Ammon's horn (tissue), 1 donor: ENCODE data around the gene KCNQ1.

ENCODE experiments used
- DNase-seq: peaks from one replicate; pipeline ENCODE4 v3.0.0-alpha.2; 2016; ENCODE audit warnings: low spot score

Gene KCNQ1

DNA sequence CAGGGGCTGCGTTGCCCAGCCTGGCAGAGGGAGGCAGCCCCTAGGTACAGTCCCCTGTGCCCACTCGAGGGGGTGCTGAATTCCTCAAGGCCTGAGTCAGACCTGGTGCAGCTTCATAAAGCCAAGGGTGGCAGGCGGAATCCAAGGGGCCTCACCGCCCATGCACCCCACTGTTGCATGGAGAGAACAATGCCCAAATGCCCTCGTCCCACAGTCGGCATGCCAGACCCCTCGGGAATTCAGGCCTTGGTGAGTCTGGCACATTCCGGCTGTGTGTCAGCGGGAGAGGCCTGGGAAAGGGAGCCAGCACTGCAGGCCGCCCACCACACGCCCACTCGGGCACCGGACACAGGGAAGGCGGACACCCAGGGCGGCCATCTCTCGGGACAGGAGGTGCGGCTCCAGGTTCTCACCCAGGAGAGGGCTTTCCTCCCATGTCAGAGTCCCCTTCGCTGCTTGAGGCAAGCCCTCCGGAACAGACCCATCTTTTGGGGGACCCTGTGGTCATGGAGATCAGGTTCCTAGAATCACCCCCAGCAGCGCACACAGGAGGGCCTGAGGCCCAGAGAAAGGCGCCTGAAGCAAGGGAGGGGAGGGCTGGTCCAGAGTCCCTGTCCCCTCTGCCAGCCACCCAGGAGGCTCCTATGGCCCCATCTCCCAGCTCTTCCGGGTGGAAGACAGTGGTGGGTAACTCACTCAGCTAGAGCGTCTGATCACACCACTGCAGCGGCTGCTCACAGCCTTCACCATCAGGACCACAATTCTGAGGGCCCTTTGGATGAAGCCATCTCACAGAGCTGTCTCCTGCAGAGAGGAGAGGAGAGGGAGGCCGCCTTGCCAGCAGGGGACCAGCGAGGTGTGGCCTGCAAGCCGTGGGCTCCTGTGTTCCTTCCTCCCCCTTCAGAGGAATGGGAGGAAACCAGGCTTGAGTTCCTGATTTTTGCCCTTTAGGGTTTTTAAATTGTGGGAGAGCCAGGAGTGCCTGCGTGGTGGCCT is 286.6 kb downstream of the KCNQ1 start:
- no peak for DNase-seq

DNA sequence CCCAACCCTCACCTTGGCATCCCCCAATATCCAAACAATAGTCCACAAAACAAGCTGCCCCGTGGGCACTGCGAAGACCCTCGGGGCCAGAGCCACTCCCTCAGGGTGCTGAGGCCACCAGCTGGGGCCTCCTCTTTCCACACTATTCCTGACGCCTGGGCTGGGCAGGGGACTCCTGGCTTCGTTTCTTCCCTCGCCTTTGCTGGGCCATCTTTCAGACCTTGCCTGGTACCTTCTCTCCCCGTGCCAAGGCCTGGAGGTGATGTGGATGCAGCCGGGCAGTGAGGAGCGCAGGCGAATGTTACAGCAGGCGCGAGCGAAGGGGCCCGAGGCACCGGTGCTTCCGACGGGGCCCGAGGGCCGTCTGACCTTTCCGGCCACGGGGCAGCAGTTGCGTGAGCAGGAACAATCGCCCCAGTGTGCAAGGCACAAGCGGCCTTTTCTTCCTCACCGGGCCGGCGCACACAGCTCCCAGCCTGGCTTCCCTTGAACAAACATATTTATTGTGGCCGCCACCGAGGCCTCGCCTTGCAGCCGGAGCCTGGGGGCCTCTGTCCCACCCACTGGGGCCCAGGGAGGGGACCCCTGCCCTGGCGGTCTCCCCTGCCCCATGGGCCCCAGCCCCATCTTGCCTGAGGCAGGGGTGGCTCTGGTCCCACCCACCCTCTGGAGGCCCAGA is 287.6 kb downstream of the KCNQ1 start:
- peak; percentile 90 for DNase-seq

DNA sequence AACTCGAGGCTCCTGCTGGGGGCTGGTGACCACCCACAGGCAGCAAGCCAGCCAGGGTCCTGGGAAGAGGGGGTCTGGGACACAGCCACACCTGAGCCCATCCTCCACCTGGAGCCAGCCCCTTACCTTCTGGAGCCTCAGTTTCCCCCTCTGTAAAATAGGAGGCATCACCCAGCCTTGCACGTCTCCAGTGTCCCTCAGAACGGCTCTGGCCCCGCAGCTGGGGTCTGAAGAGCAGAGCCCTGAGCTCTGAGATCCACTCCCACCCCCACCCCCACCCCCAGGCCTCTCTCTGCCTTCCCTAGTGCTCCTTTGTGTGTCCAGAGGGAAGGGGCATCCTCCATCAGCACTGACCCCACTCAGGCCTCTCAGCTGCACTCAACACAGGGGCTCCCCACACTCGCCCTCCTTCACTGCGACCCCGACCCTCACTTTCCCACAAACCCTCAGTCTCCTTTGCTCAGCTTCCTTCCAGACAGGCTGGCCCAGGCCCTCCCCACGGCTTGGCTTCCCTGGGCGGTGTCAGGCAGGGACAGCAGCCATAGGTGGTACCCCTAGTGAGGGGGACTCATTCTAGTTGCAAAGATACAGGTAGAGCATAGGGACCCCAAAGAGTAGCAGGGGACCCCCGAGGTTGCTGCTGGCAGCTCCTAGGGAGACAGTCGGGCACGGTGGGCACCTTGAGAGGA is 288.3 kb downstream of the KCNQ1 start:
- DNase-seq, result no peak

DNA sequence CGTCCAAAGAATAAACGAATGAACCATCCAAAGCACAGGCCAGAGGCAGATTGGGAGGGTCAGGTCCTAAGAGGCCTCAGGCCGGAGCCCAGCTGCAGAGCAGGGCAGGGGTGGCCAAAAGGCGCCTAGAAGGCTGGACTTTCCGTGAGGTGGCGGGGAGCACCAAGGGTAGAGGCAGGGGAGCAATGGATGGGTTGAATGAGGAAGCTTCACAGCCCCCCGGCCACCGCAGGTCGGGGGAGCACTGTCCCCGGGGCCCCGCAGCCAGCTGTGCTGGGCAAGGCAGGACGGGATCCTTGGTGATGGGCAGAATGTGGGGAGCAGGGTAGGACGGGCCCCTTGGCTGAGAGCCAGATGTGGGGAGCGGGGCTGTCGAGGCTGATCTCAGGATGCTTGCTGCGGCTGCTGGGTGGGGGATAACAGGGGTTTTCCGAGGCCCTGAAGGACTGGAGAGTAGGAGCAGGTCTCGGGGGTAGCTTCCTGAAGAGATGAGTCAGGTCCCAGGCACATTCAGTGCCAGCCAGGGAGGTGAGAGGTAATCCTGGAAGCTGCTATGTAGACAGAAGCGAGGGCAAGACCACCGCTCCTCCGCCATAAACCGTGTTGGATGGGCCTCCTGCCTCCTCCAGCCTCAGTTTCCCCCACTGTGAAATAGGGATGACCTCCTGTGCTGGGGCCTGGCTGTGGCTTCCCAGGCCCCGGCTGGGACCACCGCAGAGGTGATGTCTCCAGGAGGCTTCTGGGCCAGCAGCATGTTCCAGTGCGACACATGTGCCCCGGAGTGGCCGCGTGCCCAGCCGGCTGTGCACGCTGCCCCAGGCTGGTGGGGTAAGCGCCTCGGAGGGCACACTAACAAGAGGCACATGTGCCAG is 289.6 kb downstream of the KCNQ1 start:
- DNase-seq, result no peak

DNA sequence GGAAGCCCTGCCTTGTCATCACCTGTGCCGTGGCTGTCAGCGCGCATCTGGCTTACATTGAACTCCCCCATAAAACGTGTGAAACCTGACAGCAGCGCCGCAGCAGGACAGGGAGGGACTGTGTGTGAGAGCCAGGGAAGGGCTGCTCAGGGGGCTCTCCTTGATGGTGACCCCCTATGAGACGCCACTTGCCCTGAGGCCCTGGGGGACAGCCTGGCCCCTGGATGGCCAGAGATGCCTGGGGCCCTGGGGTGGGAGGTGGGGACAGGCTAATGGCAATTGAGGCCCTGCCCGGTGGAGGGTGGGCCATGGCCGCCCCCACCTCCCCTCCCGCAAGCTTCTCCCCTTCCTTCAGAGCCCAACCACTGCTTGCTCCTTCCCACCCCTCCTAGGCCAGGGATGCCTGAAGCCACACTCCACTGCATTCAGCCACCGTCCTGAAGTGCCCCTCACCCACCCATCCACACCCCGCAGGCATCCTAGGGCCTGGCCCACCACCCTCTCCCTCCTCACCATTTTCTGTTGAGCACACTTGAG is 290.3 kb downstream of the KCNQ1 start:
- no peak for DNase-seq

DNA sequence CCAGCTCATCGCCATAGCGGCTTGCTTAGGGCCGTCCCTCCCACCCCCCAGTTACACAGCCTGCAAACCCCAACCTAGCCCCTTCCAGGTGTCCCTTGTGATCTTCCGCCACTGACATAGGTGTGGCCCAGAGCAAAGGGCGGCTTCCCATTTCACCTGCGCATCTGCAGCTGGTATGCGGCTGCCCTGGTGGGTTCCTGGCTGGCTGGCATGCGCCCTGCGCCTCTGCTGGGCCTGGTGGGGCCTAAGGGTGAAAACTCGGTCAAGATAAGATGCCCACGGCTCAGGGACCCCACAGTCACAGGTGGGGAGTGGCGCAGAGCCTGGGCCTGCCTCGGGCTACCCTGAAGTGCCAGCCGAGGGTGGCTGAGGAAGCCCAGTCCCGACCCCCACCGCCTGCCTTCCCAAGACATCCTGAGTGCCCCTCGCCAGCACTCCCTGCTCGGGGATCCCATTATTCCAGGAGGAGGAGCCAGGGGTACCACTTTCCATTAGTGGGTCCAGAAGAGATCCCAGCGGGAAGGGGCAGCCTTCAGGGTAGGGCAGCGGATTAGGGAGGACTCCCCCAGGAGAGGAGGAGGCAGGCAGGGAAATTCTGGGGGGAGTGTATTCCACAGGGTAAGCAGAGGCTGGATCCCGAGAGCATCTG is 291.9 kb downstream of the KCNQ1 start:
- DNase-seq, result no peak

DNA sequence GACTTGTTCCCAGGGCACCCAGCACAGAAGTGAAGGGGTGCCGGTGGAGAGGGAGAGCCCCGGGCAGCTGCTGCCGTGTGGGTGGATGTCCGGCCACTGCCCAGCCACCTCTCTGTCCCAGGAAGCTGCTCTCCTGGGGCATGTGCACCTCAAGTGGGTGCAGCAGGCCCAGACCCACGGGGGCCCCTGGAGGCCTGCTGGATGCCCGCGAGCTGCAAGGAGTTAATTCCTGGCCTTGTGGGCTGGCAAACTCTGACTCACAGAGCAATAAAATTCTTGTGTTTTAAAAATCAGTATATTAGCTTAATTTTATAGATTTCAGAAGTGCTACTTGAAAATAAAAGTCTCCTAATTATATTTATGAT is 292.4 kb downstream of the KCNQ1 start:
- no peak for DNase-seq

DNA sequence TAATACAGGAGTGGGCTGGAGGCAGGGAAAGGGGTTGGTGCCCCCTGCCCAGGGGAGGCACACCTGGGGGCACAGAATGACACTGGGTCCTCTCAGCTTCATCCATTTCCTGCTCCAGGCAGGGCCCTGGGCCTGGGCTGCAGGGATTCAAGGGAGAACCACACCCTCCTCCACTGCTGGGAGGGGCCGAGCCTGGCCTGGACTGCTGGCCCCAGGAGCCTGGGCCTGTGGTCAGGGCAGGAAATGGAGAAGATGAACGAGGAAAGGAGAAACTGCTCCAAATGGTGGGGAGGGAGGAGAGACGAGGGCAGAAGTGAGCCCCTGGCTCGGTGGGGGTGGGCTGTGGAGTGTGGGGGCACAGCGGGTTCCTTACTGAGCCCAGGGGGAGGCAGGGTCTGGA is 293.1 kb downstream of the KCNQ1 start:
- DNase-seq, result no peak

DNA sequence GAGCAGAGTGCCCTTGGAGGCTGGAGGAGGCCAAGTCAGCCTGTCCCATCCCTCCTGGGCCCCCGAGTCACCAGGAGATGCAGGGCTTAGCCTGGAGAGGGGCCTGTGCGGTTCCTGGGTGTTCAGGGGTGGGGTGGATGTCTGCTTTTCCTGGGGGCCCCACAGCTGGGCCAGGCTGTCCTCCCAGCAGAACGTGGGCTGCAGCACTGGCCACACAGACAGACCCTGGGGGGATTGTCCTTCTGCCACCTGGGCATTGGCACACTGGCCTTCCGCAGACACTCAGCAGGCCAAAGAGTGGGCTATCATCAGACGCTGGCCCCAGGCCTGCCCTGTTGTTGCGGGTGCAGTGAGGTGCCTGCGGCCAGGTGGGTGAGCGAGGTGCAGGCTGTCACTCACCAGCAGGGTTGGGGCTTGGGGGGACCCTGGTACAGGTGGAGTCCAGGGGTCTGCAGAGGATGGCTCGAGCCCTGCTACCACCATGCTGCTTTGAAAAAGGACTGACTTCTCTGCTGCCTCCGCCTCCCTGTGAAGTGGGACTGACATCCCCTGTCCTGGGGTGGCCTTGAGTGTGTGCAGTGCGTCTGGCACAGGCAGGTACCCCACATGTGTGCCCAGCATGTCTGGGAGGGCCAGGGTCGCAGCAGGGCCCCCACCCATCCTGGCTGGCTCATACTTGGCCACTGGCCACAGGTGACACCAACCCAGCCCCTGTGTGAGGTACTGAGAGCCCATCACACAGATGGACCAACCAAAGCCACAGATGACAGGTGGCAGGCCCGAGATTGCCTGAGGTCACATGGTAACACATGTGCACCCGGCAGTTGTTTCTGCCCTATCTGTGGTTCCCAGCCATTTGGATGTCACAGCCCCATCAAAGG is 294.0 kb downstream of the KCNQ1 start:
- DNase-seq, result no peak

DNA sequence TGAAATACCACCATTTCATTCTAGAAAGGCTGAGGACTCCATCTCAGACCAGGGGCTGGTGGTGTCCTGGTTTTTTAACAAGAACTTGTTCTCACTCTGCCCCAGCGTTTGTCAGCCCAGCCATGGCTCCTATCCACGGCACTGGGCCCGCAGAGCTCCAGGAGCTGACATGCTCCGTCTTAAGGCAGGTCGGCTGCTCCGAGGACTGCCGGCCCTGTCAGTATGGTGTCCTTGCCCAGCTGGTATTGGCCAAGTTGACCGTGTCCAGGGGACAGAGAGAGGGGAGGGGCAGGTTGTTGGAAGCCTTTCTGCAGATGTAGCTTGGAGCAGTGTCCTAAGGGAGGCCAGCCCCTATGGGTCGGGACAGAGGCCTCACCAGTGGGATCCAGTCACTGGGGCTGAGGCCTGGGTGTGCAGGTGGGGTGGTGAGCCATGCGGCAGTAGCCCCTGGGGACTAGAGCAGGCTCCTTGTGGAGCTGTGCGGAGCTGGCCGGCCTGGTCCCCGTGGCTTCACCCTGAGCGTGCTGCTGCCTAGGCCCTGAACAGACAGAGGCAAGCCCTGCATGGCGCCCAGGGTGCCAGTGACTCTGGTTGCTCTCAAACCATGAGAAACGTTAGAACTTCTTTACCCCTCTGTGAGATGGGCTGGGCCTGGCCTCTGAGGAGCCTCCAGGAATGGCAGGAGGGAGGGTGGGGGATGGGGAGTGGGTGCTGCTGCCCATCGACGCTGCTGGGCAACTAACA is 294.9 kb downstream of the KCNQ1 start:
- DNase-seq, result no peak

DNA sequence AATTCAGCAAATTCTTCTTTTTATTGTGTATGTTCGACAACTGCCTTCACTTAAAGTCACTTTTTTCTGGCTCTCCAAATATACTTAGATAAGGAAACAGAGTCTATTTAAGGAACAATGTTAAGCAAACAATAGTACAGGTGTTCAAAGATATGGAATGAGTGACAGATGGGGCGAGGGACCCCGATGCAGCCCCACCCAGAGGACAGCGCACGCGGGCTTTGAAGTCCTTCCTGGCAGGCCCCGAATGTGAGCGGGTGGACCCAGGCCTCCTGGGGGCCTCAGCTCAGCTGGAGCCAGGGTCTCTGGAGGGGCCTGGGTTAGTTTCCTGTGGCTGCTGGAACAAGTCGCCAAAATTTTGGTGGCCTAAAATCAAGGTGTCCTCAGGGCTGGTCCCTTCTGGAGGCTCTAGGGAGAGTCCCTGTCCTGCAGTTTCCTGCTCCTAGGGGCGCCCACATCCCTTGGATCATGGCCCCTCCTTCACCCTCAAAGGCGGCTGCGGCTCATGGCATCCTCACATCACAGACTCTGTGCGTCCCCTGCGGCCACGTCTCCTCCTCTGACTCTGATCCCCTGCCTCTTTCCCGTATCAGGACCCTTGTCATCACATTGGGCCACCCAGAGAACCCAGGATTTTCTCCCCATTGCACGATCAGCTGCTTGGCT is 295.6 kb downstream of the KCNQ1 start:
- no peak for DNase-seq

DNA sequence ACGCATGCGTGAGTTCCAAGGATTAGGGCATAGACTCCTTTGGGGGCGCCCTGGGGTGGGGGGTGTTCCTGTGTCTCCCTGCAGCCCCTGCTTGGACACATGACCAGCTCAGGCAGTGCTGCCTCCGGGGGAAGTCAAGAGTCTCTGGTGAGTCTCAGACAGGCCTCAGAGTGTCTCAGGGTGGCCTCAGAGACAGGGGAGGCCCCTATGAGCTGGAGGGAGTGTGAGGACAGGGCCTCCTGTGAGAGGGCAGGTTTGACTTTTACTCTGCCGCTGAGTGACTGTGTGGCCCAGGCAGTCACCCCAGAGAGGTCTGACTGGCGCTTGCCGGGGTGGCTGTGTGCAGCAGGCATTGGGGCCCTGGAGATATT is 296.2 kb downstream of the KCNQ1 start:
- DNase-seq, result no peak

DNA sequence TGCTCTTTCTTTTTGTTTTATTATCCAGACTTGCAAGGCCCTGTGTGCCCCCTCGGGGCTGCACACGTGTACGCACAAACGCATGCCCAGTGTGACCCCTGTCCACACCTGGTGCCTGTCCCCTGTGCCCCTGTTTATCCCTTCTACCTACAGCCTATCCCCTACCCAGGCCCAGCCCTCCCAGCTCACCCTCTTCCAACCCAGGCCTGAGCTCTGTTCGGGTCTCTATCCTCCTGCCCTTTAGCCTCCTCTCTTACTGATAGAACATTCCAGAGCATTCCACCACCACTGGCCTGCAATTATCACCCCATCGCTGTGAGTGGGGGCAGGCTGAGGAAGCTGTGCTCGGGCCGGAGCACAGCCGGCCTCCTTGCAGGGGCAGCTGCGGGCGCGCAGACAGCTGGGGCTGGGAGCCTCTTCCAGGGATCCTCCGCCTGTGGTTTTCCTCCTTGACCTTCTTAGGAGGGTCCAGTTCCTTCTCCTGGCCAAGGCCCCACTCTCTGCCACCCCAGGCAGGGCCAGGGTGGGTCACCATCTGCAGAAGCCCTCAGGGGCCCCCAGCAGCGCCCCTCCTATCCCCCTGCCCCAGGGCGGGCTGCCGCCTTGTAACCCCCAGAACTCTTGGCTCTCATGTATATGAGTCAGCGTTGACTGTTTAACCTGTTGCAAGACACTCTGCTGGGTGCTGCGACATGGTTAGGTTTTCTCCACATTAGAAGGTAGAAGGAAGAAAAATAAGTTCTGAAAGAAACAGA is 296.7 kb downstream of the KCNQ1 start:
- DNase-seq, result no peak

DNA sequence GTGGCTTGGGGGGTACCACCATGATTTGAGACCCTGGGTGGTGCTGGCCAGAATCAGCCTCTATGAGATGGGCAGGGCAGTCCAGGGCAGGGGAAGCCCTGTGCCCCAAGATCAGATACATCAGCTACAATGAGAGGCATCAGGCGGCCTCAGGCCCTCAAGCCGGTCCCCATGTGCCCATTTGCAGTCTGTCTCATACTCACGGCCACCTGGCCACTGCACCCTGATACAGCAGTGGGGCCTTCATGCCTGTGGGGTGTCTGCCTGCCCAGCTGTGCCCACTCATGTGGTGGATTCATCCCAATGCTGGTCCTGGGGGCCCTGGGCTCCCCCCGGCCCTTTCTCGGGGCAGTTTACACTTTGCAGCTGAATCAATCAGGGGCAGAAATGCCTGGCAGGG is 297.4 kb downstream of the KCNQ1 start:
- DNase-seq, result no peak

DNA sequence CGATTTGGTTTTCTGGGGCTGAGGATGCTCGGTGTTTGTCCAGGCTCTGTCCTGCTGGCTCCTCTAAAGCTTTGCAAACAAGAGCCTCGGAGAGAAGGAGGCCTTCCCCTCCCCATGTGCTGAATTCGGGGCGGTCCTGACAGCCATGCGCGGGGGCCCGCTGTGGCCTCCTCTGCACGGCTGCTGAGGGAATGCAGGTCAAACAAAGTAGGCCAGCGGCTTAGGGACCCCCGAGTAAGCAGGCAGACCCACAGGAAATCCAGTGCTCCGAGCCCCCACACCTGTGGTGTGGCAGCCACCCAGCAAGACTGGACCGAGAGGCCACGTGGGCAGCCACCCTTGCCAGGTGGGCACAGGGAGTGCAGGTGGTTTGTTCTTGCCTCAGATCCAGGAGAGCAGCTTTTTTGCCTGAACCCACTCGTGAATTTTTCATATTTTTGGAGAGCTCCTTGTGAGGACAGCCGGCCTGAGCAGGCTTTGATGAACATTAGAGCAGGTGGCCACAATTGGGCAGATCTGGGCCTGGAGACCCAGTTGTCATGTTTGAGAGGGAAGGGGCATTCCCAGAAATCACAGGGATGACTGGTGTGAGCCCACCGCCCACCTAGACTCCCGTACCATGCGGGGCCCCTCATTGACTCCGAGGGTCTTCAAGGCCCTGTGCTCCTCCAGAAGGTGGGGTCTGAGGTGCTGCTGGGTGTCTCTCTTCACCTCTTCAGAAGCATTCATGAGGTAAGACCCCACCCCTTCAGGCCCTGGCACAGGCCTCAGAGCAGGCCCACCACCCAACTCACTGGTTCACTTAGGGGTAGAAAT is 298.0 kb downstream of the KCNQ1 start:
- DNase-seq, result no peak

DNA sequence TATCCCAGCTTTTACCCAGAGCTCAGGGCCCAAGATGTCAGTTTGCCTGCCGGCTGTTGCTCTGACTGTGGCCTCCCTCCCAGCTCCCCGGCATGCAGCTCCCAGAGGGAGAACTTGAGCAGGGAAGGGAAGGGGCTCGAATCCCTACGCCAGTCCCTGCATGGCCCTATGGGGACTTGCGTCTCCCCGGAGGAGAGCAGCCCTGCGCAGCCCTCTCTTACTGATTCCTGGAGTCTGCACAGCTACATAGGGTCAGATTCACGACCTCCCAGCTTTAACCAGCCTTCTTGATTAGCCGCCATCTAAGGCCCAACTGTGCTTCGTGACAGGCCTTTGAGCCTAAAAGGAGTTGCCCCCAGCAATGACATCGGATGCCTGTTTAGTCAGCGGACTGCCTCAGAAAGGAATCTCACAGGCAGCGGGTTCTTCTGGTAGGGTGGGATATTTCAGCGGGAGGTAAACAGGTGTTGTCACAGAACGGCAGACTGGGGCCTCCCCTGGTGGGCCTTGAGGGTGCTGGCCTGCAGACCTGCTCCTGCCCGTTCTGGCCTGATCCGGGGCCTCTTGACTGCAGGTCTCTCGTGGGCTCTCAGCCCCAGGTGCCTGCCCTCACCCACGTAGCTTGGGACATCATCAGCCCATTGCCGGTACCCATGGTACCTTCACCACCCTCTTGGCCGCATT is 298.8 kb downstream of the KCNQ1 start:
- no peak for DNase-seq

DNA sequence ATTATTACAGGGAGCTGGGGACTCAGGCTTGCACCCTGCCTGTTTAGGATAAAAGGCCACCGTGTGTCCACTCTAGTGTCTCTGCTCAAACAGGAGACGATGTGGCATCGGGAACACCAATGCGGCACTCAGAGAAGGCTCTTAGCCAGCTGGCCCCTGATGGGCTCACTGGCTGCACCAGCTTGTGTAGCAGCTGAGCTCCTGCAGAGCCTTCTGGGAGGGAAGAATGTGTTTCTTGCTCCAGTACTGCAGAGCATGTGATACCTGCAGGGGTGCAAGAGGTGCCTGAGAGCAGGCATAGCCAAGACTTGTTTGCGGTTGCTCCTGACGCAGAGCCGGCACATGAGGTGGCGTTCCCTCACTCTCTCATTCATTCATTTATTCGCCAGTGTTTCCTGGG is 299.4 kb downstream of the KCNQ1 start:
- DNase-seq, result no peak
